WERI-Rb-1 (cell line): ENCODE data around the gene CHST11.

Experiments used
- DNase-seq: peaks from one replicate; pipeline ENCODE4 v3.0.0-alpha.2; 2020
- H3K27ac ChIP-seq: fragments of 250-450 bp; sonication (Bioruptor Pico); 2 replicates; pipeline ENCODE4 v1.5.1; 2020; ENCODE audit warnings: mild to moderate bottlenecking, moderate library complexity
- H3K27me3 ChIP-seq: fragments of 250-450 bp; sonication (Bioruptor Pico); 2 replicates; pipeline ENCODE4 v1.5.1; 2021; ENCODE audit warnings: mild to moderate bottlenecking, low read depth, moderate library complexity; ENCODE audit not compliant: insufficient read depth, severe bottlenecking
- H3K36me3 ChIP-seq: fragments of 250-450 bp; sonication (Bioruptor Pico); 2 replicates; pipeline ENCODE4 v1.5.1; 2020; ENCODE audit warnings: mild to moderate bottlenecking, moderate library complexity
- H3K4me3 ChIP-seq: 2 replicates; pipeline ENCODE4 v1.5.1; 2011; ENCODE audit warnings: low read depth, mild to moderate bottlenecking, control low read depth, low read length
- H3K9me3 ChIP-seq: fragments of 250-450 bp; sonication (Bioruptor Pico); 2 replicates; pipeline ENCODE4 v1.5.1; 2021; ENCODE audit warnings: mild to moderate bottlenecking, moderate library complexity; ENCODE audit not compliant: severe bottlenecking
- TF ChIP-seq, protein P1 (sequence below): IDR thresholded peaks from 2 replicates; pipeline ENCODE4 v1.5.1; 2011; ENCODE audit warnings: low read depth, mild to moderate bottlenecking, control low read depth, inconsistent platforms, low read length

CHST11 gene

GRCh38 chr12:104416585-104416984 is 40.2 kb upstream of the CHST11 start:
- Histone ChIP-seq H3K27me3 (no peaks in the 10 kb centered on the region), H3K36me3 (no peaks in the 10 kb centered on the region), H3K9me3 (no peaks in the 10 kb centered on the region), H3K27ac (no peak overlapping the region), H3K4me3 (no peak overlapping the region)
- TF ChIP-seq, protein P1, sequence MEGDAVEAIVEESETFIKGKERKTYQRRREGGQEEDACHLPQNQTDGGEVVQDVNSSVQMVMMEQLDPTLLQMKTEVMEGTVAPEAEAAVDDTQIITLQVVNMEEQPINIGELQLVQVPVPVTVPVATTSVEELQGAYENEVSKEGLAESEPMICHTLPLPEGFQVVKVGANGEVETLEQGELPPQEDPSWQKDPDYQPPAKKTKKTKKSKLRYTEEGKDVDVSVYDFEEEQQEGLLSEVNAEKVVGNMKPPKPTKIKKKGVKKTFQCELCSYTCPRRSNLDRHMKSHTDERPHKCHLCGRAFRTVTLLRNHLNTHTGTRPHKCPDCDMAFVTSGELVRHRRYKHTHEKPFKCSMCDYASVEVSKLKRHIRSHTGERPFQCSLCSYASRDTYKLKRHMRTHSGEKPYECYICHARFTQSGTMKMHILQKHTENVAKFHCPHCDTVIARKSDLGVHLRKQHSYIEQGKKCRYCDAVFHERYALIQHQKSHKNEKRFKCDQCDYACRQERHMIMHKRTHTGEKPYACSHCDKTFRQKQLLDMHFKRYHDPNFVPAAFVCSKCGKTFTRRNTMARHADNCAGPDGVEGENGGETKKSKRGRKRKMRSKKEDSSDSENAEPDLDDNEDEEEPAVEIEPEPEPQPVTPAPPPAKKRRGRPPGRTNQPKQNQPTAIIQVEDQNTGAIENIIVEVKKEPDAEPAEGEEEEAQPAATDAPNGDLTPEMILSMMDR = no peak
- no peak for DNase-seq

DNA sequence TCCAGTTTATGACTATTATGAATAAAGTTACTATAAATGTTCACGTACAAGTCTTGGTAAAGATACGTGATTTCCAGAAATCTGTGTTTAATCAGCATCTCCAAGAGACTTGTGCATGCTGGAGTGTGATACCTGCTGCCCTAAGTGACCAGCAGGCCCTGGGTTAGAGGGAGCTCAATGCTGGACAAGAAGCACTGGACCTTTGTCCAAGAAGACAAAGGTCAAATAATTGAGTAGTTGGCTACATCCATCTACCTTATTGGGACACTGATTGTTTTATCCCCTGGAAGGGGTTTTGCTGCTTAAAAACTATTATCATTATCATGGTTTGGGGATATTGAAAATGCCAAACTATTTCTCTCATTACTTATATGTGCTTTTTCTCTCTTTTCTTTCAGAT is 37.0 kb upstream of the CHST11 start:
- no peak for DNase-seq
- Histone ChIP-seq H3K27me3 (no peaks in the 10 kb centered on the region), H3K36me3 (no peaks in the 10 kb centered on the region), H3K27ac (no peak overlapping the region), H3K4me3 (no peak overlapping the region), H3K9me3 (no peaks in the 10 kb centered on the region)
- TF ChIP-seq, protein P1 = no peak

DNA sequence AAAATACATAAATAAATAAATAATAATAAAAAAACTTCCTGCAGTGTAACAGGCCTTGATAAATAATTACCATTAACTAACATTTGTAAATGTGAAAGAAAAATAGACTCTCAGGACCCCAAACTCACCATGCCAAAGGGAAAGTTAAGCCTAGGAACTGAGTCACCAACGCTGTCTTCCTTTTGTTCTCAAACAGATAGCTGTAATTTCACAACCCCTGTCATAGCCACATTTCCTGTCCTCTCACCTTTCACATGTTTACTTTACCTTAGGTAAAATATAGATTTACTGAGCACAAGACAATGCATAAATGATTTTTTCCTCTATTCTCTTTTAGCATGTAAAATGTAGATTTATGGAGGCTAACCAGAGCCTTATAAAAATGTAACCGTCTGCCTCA is 35.9 kb upstream of the CHST11 start:
- no peak overlapping the region for H3K4me3 ChIP-seq
- DNase-seq = no peak
- TF ChIP-seq, protein P1 = no peak
- H3K9me3 ChIP-seq = no peaks in the 10 kb centered on the region
- H3K27me3 ChIP-seq = no peaks in the 10 kb centered on the region
- no peak overlapping the region for H3K27ac ChIP-seq
- H3K36me3 ChIP-seq = no peaks in the 10 kb centered on the region

DNA sequence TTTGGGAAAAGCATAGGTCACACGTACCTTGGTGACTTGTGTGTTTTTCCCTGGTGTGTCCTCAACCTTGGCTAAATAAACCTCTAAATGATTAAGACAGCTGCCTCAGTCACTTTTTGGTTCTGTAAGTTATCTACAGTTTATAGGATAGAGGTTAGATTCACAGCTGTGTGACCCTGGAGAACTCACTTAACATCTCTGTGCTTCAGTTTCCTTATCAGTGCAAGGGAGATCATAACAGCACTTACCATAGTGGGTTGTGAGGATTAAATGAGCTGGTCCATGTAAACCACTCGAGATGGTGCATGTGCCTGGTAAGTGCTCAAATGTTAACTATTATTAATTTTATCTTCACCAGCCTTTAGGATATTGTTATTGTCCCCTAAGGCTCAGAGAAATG is 35.4 kb upstream of the CHST11 start:
- no peaks in the 10 kb centered on the region for H3K9me3 ChIP-seq
- H3K27ac ChIP-seq = no peak overlapping the region
- TF ChIP-seq, protein P1 = no peak
- H3K4me3 ChIP-seq = no peak overlapping the region
- H3K36me3 ChIP-seq = no peaks in the 10 kb centered on the region
- no peak for DNase-seq
- no peaks in the 10 kb centered on the region for H3K27me3 ChIP-seq

- H3K27me3 ChIP-seq = no peaks in the 10 kb centered on the region
- TF ChIP-seq, protein P1 = no peak
- no peaks in the 10 kb centered on the region for H3K9me3 ChIP-seq
- H3K4me3 ChIP-seq = no peak overlapping the region
- DNase-seq = no peak
- H3K36me3 ChIP-seq = no peaks in the 10 kb centered on the region
- H3K27ac ChIP-seq = no peak overlapping the region
Observed at GRCh38 chr12:104422441-104422840, 34.3 kb upstream of the CHST11 start.

DNA sequence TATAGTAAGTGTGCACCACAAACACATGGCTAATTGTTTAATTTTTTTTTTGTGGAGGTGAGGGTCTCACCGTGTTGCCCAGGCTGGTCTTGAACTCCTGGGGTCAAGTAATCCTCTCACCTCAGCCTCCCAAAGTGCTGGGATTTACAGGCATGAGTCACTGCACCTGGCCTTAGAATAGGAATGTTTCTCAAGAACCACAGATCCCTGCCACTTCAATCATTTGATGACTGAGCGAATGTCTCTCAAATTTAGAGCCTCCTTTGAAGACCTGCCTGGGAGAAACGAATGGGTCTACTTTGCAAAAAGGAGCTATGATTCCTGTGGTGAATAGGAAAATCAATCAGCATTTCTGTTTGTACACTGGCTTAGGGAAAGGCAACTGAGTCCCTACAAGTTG is 33.5 kb upstream of the CHST11 start:
- Histone ChIP-seq H3K9me3 (no peaks in the 10 kb centered on the region), H3K36me3 (no peaks in the 10 kb centered on the region), H3K27ac (no peak overlapping the region), H3K4me3 (no peak overlapping the region), H3K27me3 (no peaks in the 10 kb centered on the region)
- TF ChIP-seq, protein P1 = no peak
- no peak for DNase-seq
